ENCODE data around the gene CTNND1. TPM values are rescaled to one million over a fixed set of nuclear protein-coding genes. Genes with fewer than 3 reads are reported as not detected.
A peak's percentile ranks its signal among the peaks of the same experiment; 100 is the strongest.
"Not testable (repeated sequence)": the region's sequence is repeated elsewhere in the genome, so short reads cannot be mapped to it uniquely, and the experiment has no call there.

Gene CTNND1
- total RNA-seq, 1 donor from 2014 or later, result 98.3 TPM

DNA sequence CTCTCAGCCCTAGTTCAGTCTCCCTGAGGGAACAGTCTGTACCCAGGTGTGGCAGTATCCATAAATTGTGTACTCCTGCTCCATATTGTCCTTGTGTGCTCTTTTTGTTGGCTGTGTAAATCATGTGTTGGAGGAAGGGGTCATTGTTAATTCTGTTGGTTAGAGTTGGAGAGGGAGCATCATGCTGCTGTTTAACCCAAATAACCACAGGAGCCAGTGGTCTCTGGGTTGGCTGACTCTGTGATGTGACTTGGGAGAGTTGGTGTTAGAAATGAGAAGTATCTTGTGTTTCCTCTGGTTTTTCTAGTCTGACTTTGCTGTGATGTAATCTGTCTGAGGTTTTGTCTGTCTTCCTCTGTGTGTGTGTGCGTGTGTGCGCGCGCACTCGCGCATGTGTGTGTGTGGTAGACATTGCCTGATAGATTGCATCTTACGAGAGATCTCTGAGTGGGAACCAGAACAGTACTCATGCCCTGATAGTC, 30.5 kb downstream of the CTNND1 start:
- no peak for DNase-seq (ENCODE audit: low read depth)

GRCh38 chr11:57792870-57793269, 31.3 kb downstream of the CTNND1 start:
- DNase-seq (ENCODE audit: low read depth), result no peak

GRCh38 chr11:57793351-57794115, 31.9 kb downstream of the CTNND1 start:
- DNase-seq (ENCODE audit: low read depth), result no peak

DNA sequence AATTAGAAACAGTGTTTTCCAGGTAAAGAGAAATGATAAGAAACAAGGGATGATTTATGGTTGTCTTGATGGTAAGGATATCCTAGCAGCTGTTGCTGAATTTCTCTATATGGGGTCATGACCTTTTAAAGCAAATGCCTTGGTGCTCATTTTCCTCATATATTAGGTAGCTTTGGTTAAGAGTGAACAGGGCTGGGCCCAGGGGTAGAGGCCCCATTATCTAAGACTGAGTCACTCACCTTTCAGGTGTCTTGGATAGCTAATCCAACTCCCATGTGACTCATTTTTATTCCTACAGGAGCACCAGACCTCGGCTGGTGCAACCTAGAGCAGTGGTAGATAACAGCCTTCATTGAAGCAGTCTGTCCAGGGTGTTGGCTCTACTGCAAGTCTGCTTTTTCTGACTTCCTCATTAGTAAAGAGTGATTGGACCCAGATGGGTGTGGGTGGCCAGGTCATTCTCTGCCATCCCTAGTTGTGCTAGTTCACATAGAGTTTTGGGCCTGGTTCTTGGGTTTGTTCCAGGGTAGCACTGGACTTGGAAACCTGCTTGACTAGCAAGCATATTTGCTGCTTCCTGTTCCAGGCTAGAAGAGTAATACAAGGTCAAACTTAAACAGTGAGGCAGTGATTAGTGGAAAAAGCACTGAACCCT, 37.4 kb downstream of the CTNND1 start:
- no peak for DNase-seq (ENCODE audit: low read depth)

- peak; percentile 82 for DNase-seq (ENCODE audit: low read depth)
Measured at GRCh38 chr11:57800444-57801182, 39.0 kb downstream of the CTNND1 start.

- DNase-seq (ENCODE audit: low read depth), result no peak
Measured at GRCh38 chr11:57801183-57801485, 39.5 kb downstream of the CTNND1 start.

DNA sequence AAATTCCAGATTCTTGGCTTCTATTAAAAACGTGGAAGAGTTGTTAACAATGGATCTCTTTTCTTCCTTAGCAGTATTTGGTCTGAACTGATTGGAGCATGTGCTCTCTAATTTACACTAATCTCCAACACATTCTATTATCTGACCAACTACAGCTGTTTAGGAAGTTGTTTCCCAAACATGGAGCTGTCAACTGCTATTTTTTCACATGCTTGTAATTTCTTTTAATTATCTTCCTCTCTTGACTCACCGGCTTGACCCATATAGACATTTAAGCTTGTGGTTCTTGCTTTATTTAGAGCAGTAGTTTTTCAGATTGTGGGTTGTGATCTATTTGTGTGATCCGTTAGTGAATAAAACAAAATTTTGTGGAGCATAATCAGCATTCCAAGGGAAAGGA, 40.8 kb downstream of the CTNND1 start:
- DNase-seq (ENCODE audit: low read depth), result peak; percentile 73

GRCh38 chr11:57804466-57804865, 42.9 kb downstream of the CTNND1 start:
- DNase-seq (ENCODE audit: low read depth), result no peak

- no peak for DNase-seq (ENCODE audit: low read depth)
Measured at GRCh38 chr11:57805780-57806179, 44.2 kb downstream of the CTNND1 start.

DNA sequence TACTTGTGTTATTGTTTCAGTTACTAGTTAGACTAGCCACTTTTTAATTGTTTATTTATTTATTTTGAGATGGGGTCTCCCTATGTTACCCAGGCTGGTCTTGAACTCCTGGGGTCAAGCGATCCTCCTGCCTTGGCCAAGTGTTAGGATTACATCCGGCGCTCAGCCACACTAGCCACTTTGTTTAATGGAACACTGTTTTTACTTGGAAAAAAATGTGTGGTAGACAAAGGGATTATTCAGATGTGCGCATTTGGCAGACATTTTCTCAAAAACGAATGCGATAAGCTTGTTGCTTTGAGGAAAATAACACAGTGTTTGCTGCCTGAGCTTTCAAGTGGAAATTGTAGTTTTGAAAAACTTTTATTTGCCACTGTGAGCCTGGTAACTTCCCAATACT, 51.0 kb downstream of the CTNND1 start:
- DNase-seq (ENCODE audit: low read depth), result no peak

DNA sequence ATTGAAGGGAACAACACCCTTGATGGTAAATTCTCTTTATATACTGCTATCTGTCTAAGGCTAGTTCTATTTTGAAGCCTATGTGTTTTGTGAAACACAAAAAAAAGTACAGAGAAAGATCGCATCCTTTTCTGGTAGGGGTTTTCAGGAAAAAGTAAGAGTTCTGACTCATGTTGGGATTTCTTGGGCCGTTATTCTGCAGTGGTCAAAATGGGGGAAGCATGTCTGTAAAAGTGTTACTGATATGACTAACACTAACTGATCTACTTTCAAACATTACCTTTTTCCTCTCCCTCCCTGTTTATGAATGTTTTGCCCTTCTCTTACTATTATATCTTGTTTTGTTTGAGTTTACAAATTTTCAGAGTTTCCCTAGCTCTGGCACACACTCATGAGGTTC, 53.9 kb downstream of the CTNND1 start:
- no peak for DNase-seq (ENCODE audit: low read depth)

DNA sequence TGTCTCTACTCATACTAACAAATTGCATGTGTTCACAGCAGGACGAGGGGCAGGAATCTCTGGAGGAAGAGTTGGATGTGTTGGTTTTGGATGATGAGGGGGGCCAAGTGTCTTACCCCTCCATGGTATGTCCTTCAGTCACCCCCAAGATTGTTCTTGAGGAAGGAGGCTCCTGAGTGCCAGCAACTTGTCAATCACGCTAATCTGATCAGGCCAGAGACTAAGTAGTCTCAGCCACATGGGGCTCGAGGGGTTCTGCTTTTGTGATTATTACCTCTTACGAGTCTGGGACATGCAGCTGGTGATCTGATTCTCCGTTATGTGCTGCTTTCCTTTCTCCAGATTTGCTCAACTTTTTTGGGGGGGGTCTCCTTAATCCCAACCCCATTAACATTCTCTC, 54.3 kb downstream of the CTNND1 start:
- no peak for DNase-seq (ENCODE audit: low read depth)

DNA sequence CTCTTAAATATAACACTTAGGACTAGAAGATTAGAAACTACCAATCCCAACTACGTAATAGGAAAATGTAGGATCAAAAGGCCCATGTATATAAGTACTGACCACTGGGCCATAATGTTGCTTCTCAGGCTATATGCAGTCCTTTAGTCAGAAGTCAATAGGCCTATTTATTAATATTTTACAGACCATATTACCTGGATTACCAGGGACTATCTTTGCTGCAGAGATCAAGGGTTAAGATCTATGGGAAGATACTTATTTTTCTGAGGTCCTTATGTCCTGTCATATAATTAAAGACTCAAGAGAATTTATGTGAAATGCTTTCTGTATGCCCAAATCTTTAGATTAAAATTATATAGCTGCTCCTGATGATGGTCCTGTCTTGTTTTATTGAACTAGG, 57.2 kb downstream of the CTNND1 start:
- no peak for DNase-seq (ENCODE audit: low read depth)

- no peak for DNase-seq (ENCODE audit: low read depth)
Measured at GRCh38 chr11:57819252-57819979, 57.8 kb downstream of the CTNND1 start.

GRCh38 chr11:57823859-57824258, 62.3 kb downstream of the CTNND1 start:
- DNase-seq (ENCODE audit: low read depth), result no peak

DNA sequence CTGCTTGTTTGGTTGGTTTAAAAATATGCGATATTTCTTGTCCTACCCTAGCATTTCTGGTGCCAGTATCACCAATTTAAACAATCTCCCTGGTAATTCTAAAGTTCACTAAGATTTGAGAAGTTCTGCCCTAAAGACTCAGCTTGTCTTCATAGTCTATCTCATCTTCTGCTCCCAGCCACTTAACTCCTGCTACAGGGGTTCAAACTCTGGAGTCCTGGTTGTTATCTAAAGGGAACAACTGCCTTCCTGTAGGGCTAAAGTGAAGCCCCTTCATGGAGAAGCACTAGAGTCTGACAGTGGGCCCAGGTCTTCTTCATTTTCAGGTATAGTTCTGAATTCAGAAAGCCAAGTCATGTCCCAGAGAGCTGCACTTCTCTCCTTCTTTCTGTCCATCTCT, 73.2 kb downstream of the CTNND1 start:
- DNase-seq (ENCODE audit: low read depth), result no peak

- not testable (repeated sequence) for DNase-seq (ENCODE audit: low read depth)
Measured at GRCh38 chr11:57838609-57839008, 77.0 kb downstream of the CTNND1 start.

GRCh38 chr11:57842873-57843272, 81.3 kb downstream of the CTNND1 start:
- no peak for DNase-seq (ENCODE audit: low read depth)

- DNase-seq (ENCODE audit: low read depth), result no peak
Measured at GRCh38 chr11:57867966-57868365, 106.4 kb downstream of the CTNND1 start.

- no peak for DNase-seq (ENCODE audit: low read depth)
Measured at GRCh38 chr11:57868491-57868890, 106.9 kb downstream of the CTNND1 start.
